OCI-LY1 (cell line): ENCODE results near the gene PPP2R2C.

Experiments
- H2AFZ ChIP-seq: fragments of 200-600 bp; sonication (generic), shearing (Covaris generic); 2 replicates; pipeline ENCODE4 v1.6.0; 2014; ENCODE audit warnings: antibody characterized with exemption, mild to moderate bottlenecking, low read length
- H3F3A ChIP-seq: fragments of 200-600 bp; sonication (generic), shearing (Covaris generic); 2 replicates; pipeline ENCODE4 v1.6.0; 2014; ENCODE audit warnings: mild to moderate bottlenecking, antibody characterized with exemption, low read length, moderate library complexity; ENCODE audit not compliant: insufficient read depth
- H3K27ac ChIP-seq: fragments of 200-600 bp; sonication (generic); 2 replicates; pipeline ENCODE4 v1.5.1; 2014; ENCODE audit warnings: low read length, mixed run types, mild to moderate bottlenecking, low read depth; ENCODE audit not compliant: poor library complexity, severe bottlenecking
- H3K27me3 ChIP-seq: fragments of 200-600 bp; sonication (generic); 2 replicates; pipeline ENCODE4 v1.6.0; 2014; ENCODE audit warnings: antibody characterized with exemption, mild to moderate bottlenecking, low read length, moderate library complexity; ENCODE audit not compliant: insufficient read depth
- H3K36me3 ChIP-seq: fragments of 200-600 bp; sonication (generic); 2 replicates; pipeline ENCODE4 v1.6.1; 2014; ENCODE audit warnings: mild to moderate bottlenecking, antibody characterized with exemption, low read length, moderate library complexity, mixed read lengths; ENCODE audit not compliant: insufficient read depth
- H3K4me1 ChIP-seq: fragments of 200-600 bp; sonication (generic); 2 replicates; pipeline ENCODE4 v1.5.1; 2014; ENCODE audit warnings: mild to moderate bottlenecking, low read length, moderate library complexity; ENCODE audit not compliant: insufficient read depth, severe bottlenecking
- H3K4me2 ChIP-seq: fragments of 200-600 bp; sonication (generic), shearing (Covaris generic); 2 replicates; pipeline ENCODE4 v1.6.1; 2014; ENCODE audit warnings: low read length
- H3K4me3 ChIP-seq: fragments of 200-600 bp; sonication (generic); 2 replicates; pipeline ENCODE4 v1.5.1; 2014; ENCODE audit warnings: low read length, low read depth, mild to moderate bottlenecking, mixed read lengths; ENCODE audit not compliant: poor library complexity, severe bottlenecking
- H3K79me2 ChIP-seq: fragments of 200-600 bp; shearing (Covaris generic); 2 replicates; pipeline ENCODE4 v1.6.1; 2016; ENCODE audit warnings: mixed run types, low read length, mixed read lengths; ENCODE audit not compliant: insufficient read depth
- H3K9ac ChIP-seq: fragments of 200-600 bp; sonication (generic), shearing (Covaris generic); 2 replicates; pipeline ENCODE4 v1.6.1; 2014; ENCODE audit warnings: mild to moderate bottlenecking, low read length, mixed read lengths
- H3K9me2 ChIP-seq: fragments of 200-600 bp; sonication (generic), shearing (Covaris generic); 2 replicates; pipeline ENCODE4 v1.6.1; 2014; ENCODE audit warnings: low read depth, mild to moderate bottlenecking, low read length, mixed read lengths
- H3K9me3 ChIP-seq: fragments of 200-600 bp; shearing (Covaris generic); 2 replicates; pipeline ENCODE4 v1.6.1; 2014; ENCODE audit warnings: low read length, mixed read lengths
- H4K20me1 ChIP-seq: fragments of 200-600 bp; sonication (generic), shearing (Covaris generic); 2 replicates; pipeline ENCODE4 v1.6.0; 2016; ENCODE audit warnings: mild to moderate bottlenecking, low read length; ENCODE audit not compliant: insufficient read depth
- CTCF ChIP-seq: fragments of 200-600 bp; sonication (generic), shearing (Covaris generic); IDR thresholded peaks from 2 replicates; pipeline ENCODE4 v1.5.1; 2017; ENCODE audit warnings: mild to moderate bottlenecking, antibody characterized with exemption, low read length, moderate library complexity, mixed read lengths
- EZH2 ChIP-seq: fragments of 200-600 bp; sonication (generic), shearing (Covaris generic); IDR thresholded peaks from 2 replicates; pipeline ENCODE4 v1.8.0; 2017; ENCODE audit warnings: borderline replicate concordance, mixed run types, mild to moderate bottlenecking, antibody characterized with exemption, low read length, moderate library complexity, mixed read lengths

Gene PPP2R2C

GRCh38 chr4:6324999-6325787 is 147.2 kb downstream of the PPP2R2C start:
- no peak overlapping the region for H2AFZ ChIP-seq
- H3K4me1 ChIP-seq, result no peaks in the 10 kb centered on the region
- H3K4me3 ChIP-seq, result no peak overlapping the region
- TF ChIP-seq CTCF (no peak), EZH2 (no peak)
- H3K9me2 ChIP-seq, result no peaks in the 10 kb centered on the region
- H3F3A ChIP-seq, result no peaks in the 10 kb centered on the region
- no peaks in the 10 kb centered on the region for H3K27me3 ChIP-seq
- no peak overlapping the region for H3K4me2 ChIP-seq
- no peaks in the 10 kb centered on the region for H3K9me3 ChIP-seq
- H4K20me1 ChIP-seq, result no peaks in the 10 kb centered on the region
- no peaks in the 10 kb centered on the region for H3K36me3 ChIP-seq
- H3K79me2 ChIP-seq, result no peaks in the 10 kb centered on the region
- H3K27ac ChIP-seq, result no peak overlapping the region
- no peak overlapping the region for H3K9ac ChIP-seq

GRCh38 chr4:6324461-6324998 is 147.9 kb downstream of the PPP2R2C start:
- Histone ChIP-seq H3K79me2 (no peaks in the 10 kb centered on the region), H4K20me1 (no peaks in the 10 kb centered on the region), H3K36me3 (no peaks in the 10 kb centered on the region), H3K4me1 (no peaks in the 10 kb centered on the region), H3K27ac (no peak overlapping the region), H2AFZ (no peak overlapping the region), H3K4me2 (no peak overlapping the region), H3K9me3 (no peaks in the 10 kb centered on the region), H3K9me2 (no peaks in the 10 kb centered on the region), H3F3A (no peaks in the 10 kb centered on the region), H3K4me3 (no peak overlapping the region), H3K27me3 (no peaks in the 10 kb centered on the region), H3K9ac (no peak overlapping the region)
- TF ChIP-seq EZH2 (no peak), CTCF (no peak)

GRCh38 chr4:6322761-6323566 is 149.4 kb downstream of the PPP2R2C start:
- H3F3A ChIP-seq, result no peaks in the 10 kb centered on the region
- no peaks in the 10 kb centered on the region for H3K27me3 ChIP-seq
- TF ChIP-seq CTCF (no peak), EZH2 (no peak)
- no peak overlapping the region for H3K4me3 ChIP-seq
- no peak overlapping the region for H3K27ac ChIP-seq
- H3K9me3 ChIP-seq, result no peaks in the 10 kb centered on the region
- no peaks in the 10 kb centered on the region for H4K20me1 ChIP-seq
- H3K36me3 ChIP-seq, result no peaks in the 10 kb centered on the region
- no peaks in the 10 kb centered on the region for H3K4me1 ChIP-seq
- no peak overlapping the region for H3K4me2 ChIP-seq
- H3K9ac ChIP-seq, result no peak overlapping the region
- H3K9me2 ChIP-seq, result no peaks in the 10 kb centered on the region
- H2AFZ ChIP-seq, result no peak overlapping the region
- no peaks in the 10 kb centered on the region for H3K79me2 ChIP-seq
